A172 (cell line): Measurements from ENCODE around the gene LURAP1L. TPM values are rescaled to one million over a fixed set of nuclear protein-coding genes. Genes with fewer than 3 reads are reported as not detected.

Experiments used
- DNase-seq: peaks from one replicate; pipeline ENCODE4 v3.0.0-alpha.2; 2015; ENCODE audit warnings: low spot score
- total RNA-seq: library from RNA; depleted of rRNA; stranded (reverse); fragments of >200 nt; shearing (Covaris generic); gene quantifications from 2 replicates; pipeline ENCODE4 v1.2.3, GENCODE V29; 2014

LURAP1L gene
- total RNA-seq, 1 experiment from 2014 or later, result 6.6 TPM

GRCh38 chr9:12812710-12813109, 37.9 kb downstream of the LURAP1L start:
- DNase-seq, result no peak

- DNase-seq, result no peak
These were observed 38.7 kb downstream of the LURAP1L start for GRCh38 chr9:12813533-12813932.

- DNase-seq, result peak; percentile 92
These were observed 39.4 kb downstream of the LURAP1L start for GRCh38 chr9:12813960-12814876.

GRCh38 chr9:12814877-12815237, 40.0 kb downstream of the LURAP1L start:
- DNase-seq, result no peak

GRCh38 chr9:12815888-12816287, 41.1 kb downstream of the LURAP1L start:
- no peak for DNase-seq

GRCh38 chr9:12816656-12817101, 41.9 kb downstream of the LURAP1L start:
- no peak for DNase-seq

- peak; percentile 62 for DNase-seq
These were observed 42.9 kb downstream of the LURAP1L start for GRCh38 chr9:12817702-12818101.

- no peak for DNase-seq
These were observed 43.7 kb downstream of the LURAP1L start for GRCh38 chr9:12818431-12819000.

GRCh38 chr9:12819436-12820185, 44.8 kb downstream of the LURAP1L start:
- DNase-seq, result no peak

- no peak for DNase-seq
These were observed 47.3 kb downstream of the LURAP1L start for GRCh38 chr9:12822111-12822510.

- no peak for DNase-seq
These were observed 52.2 kb downstream of the LURAP1L start for GRCh38 chr9:12826924-12827565.

- no peak for DNase-seq
These were observed 58.9 kb downstream of the LURAP1L start for GRCh38 chr9:12833701-12834100.

GRCh38 chr9:12838546-12838945, 63.7 kb downstream of the LURAP1L start:
- DNase-seq, result no peak

- DNase-seq, result no peak
These were observed 68.9 kb downstream of the LURAP1L start for GRCh38 chr9:12843735-12844134.

- DNase-seq, result no peak
These were observed 71.2 kb downstream of the LURAP1L start for GRCh38 chr9:12846035-12846434.

GRCh38 chr9:12847561-12847960, 72.7 kb downstream of the LURAP1L start:
- no peak for DNase-seq

GRCh38 chr9:12849486-12850003, 74.7 kb downstream of the LURAP1L start:
- DNase-seq, result no peak

GRCh38 chr9:12851341-12852090, 76.7 kb downstream of the LURAP1L start:
- DNase-seq, result no peak

- DNase-seq, result no peak
These were observed 78.2 kb downstream of the LURAP1L start for GRCh38 chr9:12853051-12853450.

GRCh38 chr9:12854221-12854620, 79.4 kb downstream of the LURAP1L start:
- DNase-seq, result no peak

- no peak for DNase-seq
These were observed 80.2 kb downstream of the LURAP1L start for GRCh38 chr9:12855066-12855465.
